Measurements from ENCODE around the gene DYNLT4.
A peak's percentile ranks its signal among the peaks of the same experiment; 100 is the strongest.
"Not testable (repeated sequence)": the region's sequence is repeated elsewhere in the genome, so short reads cannot be mapped to it uniquely, and the experiment has no call there.

The DYNLT4 gene

DNA sequence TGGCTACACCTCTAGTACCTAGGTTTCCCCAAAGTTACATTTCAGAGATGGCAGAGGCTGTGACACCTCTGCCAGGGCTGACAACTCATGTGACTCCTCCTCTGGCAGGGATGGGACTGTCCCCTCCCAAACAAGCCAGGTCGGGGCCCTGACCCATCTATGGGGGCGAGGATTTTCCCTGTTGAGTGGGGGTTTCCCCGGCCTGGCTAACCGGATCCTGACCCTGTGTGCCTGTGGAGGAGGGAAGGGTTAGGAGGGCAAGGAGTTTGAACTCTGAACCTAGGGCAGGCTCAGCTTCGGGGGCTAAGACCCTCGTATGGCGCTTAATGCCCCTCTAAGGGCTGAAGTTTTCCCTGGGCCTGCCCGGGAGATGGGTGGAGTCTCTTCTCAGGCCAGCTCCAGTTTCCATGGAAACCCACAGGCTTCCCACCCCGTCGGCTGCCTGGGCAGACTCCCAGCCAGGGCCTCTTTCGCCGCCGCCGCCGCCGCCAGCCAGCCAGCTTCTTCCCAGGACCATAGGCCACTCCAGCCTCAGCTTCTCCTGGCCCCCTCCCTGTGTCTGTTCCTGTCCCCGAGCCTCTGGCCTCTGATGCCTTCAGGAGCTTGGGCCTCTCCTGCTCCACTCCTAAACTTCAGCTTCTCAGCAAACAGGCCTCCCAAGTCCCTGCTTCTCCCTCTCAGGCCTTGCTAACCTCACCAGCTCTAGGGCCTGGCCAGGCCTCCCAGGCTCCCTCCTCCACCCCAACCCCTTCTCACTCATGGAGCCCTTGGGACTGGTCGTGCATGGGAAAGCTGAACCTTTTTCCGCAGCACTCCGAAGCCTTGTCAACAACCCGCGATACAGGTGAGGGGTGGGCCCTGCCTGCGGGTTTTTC lies 1.1 kb upstream of the DYNLT4 start, which contains the start of gene BTBD19:
Gene BTBD19, plus strand, starts transcription at position 461 of the 875 bp plus-strand sequence. Its CDS starts 298 bp downstream, at position 759.
- no peak for DNase-seq

DNA sequence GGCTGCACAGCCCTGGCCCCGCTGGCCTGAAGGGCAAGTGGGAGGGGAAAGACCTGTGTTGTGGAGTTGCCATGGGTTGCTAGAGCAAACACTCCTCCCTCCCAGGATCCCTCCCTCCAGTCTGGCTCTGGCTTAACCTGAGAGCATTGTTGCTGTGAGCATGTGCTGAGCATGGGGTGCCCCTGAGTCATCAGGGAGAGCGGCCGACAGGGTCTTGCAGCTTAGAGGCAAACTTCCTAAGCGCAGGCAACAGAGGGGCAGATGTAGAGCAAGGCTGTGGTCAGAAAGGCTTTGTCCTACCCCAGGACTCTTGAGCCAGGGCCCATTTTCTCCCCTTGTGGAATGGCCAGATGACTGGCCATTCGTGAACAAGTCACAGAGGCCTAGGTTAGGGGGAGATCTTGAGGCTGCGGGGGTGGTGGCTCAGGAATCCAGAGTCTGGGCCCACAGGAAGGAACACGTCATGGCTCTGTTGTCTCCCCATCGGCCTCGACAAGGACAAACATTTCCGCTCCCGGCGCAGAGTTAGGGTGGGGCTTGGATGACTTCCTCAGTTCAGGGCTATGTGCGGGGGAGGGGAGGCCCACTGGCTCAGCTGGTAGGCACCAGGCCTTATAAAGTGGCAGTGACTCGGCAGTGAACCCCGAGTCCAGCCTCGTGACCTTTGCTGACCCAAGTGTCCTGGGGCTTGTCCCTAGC lies 362 bp upstream of the DYNLT4 start:
- no peak for DNase-seq

DNA sequence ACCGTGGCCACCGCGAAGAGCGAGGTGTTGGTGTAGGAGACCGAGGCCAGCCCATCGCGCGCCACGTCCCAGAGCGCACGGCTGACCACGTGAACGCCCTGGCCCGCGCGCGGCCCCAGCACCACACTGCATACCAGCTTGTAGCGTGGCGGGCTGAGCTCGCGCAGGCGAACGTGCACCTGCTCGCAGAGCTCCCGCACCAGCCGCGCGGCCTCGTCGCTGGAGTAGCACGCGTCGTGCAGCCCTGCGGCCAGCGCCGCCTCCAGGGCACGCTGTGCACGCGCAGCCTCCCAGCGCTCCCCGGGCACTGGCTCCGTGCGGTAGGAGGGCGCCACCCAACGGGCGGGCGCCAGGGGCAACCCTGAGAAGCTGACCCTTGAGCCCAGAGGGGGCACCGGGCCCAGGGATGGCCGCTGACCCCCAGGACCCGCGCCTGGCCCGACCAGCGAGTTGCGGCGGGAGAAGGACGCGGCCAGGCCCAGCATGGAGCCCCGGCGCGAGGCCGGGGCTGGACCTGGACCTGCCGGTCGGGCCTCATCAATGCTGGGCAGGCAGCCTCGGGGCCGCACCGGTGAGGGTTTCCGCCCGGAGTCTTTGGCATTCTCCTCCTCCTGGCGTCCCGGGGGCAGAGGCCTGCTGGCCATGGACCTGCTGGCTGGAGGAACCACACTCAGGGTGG lies 987 bp downstream of the DYNLT4 start:
- no peak for DNase-seq

DNA sequence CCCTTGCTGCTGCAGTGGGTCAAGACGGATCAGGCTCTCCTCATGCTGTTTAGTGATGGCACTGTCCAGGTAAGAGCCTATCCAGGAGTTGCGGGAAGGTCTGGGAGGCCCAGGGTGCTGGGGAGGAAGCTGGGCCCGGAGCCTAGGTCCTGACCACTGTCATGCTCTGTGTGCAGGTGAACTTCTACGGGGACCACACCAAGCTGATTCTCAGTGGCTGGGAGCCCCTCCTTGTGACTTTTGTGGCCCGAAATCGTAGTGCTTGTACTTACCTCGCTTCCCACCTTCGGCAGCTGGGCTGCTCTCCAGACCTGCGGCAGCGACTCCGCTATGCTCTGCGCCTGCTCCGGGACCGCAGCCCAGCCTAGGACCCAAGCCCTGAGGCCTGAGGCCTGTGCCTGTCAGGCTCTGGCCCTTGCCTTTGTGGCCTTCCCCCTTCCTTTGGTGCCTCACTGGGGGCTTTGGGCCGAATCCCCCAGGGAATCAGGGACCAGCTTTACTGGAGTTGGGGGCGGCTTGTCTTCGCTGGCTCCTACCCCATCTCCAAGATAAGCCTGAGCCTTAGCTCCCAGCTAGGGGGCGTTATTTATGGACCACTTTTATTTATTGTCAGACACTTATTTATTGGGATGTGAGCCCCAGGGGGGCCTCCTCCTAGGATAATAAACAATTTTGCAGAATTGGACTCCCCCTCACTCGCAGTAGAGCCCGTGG lies 1.7 kb downstream of the DYNLT4 start:
- DNase-seq = no peak

DNA sequence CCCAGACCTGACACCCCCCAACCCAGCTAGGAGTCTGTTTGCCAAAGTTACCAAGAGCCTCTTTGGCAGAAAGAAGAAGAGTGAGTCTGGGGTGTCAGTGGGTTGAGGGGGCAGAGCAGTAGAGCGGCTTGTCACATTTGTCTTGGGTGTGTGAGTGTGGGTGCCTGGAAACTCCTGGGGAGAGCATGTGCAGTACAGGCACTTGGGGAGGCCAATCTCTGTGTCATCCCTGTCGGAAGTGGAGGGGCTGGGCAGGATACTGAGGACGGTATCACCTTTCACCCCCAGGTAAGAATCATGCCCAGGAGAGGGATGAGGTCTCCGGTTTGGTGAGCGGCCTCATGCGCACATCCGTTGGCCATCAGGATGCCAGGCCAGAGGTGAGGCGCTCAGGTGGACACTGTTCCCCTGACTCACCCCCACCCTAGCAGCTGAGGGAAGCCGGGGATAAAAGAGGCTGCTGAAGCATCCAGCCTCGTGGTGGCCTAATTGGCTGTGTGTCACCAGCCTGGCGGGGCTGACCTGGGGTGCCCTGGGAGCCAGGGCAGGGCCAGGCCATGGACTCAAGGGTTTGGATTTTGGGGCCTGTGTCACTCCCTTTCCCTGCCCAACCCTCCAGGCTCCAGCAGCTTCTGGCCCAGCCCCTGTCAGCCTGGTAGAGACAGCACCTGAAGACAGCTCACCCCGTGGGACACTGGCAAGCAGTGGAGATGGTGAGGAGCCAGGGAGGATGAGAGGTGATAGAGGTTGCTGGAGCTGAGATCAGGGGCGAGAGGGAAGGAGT lies 3.6 kb downstream of the DYNLT4 start:
- DNase-seq = no peak

DNA sequence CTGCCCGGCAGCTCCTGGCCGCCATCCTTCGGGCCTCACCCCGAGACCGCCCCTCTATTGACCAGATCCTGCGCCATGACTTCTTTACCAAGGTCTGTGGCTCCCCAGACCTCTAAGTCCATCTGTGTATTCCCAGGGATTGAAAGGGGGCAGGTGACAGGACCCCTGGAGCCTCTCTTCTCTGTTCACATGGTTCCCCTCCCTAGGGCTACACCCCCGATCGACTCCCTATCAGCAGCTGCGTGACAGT lies 4.2 kb downstream of the DYNLT4 start:
- DNase-seq = no peak

DNA sequence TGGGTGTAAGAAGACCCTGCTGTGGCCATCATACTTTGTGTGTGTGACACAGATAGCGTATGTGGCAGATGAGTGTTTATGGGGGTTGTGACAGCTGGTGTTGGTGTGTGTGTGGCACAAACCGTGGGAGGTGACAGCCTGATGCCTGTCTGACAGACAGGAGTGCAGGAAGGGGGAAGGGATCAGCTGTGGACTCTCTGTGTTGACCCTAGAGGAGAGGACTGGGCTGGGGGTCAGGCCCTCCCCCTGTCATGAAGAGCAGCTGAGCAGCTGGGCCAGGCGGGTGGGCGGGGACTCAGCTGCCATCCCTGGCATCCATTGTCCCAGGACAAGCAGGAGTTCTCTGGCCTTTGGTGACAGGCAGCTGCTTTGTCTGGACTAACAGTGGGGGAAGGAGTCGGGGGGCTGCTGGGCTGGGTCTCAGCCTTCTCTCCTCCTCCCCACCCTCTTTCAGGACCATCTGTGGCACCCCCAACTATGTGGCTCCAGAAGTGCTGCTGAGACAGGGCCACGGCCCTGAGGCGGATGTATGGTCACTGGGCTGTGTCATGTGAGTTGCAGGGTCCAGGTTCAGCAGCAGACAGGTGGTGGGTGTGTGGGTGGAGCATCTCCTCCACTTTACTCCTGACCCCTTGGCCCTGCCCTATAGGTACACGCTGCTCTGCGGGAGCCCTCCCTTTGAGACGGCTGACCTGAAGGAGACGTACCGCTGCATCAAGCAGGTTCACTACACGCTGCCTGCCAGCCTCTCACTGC lies 4.7 kb downstream of the DYNLT4 start:
- DNase-seq = no peak

DNA sequence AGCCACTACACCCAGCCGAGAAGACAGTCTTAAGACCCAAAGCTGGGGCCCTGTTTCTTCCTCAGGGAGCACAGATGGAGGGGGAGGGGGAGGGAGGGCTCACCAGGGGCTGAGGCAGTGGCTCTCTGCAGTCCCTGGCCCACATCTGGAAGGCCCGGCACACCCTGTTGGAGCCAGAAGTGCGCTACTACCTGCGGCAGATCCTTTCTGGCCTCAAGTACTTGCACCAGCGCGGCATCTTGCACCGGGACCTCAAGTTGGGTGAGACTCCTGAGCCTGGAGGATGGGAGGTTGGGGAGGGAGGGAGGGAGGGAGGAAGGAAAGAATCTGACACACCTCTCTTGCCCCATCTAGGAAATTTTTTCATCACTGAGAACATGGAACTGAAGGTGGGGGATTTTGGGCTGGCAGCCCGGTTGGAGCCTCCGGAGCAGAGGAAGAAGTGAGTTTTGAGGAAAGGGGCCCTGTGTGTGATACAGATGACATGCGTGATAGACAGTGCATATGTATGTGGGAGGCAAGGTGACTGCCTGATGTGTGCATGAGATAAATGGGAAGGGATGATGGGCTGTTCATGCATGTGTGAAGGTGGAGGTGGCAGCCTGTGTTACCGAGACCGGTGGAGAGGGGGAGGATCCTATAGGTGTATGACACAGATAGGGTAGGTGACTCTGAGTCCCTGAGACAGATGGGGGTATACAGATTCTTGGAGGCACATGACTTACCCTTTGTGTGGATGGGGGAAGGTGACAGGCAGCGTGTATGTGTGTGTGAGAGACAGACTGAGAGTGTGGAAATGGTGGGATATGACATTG lies 5.5 kb downstream of the DYNLT4 start:
- DNase-seq = no peak

DNA sequence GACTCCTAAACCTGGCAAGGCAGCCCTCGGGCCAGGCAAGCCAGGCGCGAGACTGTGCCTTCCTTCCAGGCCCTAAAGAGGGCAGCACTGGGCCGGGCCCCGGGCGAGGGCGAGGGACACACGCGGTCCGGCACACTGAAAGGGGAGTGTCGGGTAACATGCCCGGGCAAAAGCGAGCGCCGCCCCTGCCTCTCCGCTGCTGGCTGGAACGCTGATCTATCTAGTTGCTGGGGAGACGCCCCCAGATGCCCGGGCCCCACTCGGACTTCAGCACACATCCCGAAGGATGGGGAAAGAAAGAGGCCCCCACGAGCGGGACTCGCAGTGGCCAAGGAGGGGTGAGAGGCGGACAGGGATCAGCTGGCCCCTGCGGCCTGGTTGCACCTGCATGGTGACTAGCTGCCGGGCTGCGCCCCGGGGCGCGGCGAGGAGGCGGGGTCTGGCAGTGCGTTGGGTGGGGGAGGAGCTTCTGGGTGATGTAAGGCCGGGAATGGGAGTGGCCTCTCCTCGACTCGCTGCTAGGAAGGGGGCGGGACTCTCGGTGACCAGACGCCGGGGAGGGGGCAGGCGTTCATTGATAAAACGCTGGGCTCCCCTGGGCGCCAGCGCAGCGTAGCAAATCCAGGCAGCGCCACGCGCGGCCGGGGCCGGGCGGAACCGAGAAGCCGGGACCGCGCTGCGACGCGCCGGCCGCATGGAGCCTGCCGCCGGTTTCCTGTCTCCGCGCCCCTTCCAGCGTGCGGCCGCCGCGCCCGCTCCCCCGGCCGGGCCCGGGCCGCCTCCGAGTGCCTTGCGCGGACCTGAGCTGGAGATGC lies 7.2 kb downstream of the DYNLT4 start, which contains the start of gene PLK3:
Gene PLK3, plus strand, starts transcription at position 608 of the 815 bp plus-strand sequence. Its CDS starts 87 bp downstream, at position 695.
- peak; percentile 94 to 95 for DNase-seq

DNA sequence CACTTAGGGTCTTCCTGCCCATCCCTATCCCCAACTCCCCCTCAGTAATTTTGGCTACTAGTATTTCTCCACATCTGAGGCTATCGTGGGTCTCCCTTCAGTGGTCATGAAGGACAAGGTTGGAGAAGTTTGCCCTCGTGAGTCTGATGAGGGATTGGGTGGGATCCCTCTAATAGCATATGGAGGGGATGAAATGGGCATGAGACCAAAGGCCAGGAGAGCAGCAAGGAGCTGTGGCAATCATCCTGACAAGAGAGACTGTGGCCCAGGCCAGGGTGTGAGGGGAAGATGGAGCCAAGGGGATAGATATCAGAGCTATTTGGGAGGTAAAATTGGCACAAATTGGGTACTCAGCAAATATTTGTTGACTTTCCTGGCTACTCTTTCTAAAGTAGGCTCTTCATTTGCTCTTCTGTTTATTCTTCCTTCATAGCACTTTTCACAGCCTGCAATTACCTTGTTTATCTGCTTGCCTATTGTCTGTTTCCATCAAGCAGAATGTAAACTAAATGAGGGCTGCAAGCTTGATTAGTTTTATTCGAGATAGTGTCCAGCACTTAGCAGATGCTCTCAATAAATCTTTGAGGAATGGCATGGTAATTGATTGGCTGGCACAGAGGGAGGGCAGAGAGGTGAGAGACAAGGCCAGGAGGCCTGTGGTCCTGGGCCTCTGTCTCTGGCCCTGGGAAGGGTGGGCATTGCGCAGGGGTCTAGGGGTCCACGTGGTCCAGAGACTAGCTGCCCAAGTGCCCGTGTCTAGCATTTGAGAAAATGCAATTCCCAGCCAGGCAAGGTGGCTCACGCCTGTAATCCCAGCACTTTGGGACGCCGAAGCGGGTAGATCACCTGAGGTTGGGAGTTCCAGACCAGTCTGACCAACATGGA lies 8.4 kb downstream of the DYNLT4 start:
- no peak for DNase-seq

DNA sequence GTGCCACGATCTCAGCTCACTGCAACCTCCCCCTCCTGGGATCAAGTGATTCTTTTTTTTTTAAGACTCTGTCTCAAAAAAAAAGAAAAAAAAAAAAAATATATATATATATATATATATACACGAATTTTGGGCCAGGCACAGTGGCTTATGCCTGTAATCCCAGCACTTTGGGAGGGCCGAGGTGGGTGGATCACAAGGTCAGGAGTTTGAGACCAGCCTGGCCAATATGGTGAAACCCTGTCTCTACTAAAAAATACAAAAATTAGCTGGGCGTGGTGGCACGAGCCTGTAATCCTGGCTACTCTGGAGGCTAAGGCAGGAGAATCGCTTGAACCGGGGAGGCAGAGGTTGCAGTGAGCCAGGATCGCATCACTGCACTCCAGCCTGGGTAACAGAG lies 9.3 kb downstream of the DYNLT4 start:
- DNase-seq = not testable (repeated sequence)

DNA sequence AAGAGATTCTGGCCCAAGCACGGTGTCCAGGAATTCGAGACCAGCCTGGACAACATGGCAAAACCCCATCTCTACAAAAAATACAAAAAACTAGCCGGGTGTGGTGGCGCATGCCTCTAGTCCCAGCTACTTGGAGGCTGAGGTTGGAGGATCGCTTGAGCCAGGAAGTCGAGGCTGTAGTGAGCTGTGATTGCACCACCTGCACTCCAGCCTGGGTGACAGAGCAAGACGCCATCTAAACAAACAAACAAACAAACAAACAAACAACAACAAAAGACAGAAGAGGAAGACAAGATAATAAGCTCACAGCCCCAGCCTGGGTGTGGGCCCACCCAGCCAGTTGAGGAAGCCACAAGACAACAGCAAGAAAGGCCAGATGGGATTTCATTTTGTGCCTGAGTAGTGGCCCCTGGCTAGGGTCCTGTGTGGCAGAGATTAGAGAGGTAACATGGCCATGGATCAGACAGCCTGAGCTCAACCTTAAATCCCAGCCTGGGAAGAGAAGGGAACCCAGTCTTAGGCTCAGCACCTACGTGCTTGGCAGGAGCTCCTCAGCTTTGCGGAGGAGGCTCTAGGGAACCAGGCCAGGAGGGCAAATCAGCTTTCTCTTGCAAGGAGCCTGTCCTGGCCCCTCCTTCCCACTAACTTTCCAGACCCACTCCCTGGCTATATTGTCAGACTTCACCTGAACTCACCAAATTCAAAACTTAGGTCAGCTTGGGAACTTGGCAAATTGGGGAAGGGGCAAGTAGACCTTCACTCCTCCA lies 14.2 kb downstream of the DYNLT4 start:
- DNase-seq = no peak

DNA sequence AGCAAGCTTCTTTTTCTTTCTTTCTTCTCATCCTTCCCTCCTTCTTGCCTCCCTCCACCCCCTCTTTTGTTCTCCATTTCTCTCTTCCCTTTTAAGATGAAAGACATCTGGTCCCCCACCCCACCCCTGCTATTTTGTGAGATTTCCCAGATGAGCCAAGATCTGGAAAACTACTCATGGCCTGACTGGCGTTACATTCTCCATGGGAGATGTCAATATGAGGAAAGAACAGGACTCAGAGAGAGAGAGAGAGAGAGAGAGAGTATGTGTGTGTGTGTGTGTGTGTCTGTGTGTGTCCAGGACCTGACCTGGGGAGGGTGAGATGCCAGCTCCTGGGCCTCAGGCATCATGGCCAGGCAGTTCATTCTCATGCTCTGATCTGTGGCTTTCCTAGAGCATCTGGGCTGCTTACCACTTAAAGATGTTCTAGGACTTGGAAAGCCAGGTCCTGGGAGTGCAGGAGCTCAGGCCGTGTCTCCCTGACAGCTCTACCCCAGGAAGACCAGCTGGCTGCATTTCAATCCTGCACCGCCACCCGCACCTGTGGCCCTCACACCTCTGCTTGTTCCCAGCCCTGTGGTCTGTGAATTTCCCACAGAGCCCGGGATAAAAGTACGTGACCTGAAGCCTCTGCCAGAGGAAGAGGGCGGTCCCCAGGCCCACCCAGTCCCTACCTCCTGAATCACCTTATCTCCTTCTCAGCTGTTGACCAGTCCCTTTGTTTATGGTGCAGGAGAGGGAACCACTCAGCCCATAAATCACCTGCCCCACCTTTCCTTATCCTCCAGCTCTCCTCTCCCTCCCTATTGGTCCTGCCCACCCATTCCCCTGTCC lies 16.0 kb downstream of the DYNLT4 start:
- DNase-seq = no peak

DNA sequence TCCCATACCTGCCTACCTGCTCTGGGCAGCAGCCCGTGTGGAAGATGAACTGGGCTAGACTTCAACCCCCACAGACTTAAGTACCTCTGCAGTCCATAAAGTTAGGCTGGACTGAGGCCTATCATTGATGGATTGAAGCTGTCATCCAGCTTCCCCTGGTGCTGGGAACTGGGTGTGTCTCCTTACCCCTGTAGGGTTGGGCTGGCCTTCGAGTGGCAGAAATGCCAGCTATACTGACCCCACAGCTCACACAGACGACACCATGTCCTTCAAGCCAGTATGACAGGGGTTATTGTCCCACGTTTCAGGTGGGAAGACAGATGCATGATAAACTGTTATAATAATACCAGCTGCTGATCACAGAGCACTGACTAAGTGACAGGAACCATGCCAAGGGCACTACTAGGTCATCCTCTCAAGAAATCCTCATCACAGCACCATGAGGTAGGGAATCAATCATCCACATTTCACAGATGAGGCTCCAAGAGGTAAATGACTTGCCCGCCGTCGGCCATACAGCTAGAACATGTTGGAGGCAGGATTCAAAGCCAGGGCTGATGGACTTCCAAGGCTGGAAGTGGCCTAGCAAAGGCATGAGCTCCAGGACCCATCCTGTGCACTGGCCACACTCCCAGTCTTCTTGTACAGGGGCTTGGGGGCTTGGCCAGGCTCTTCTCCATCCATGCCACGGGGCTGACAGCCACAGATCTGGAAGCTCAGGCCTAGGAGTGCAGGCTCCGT lies 18.9 kb downstream of the DYNLT4 start, which contains the start of gene BEST4:
Gene BEST4, minus strand, starts transcription at position 51 of the 741 bp plus-strand sequence. CDS start 465 bp downstream, outside the sequence.
- DNase-seq = no peak

DNA sequence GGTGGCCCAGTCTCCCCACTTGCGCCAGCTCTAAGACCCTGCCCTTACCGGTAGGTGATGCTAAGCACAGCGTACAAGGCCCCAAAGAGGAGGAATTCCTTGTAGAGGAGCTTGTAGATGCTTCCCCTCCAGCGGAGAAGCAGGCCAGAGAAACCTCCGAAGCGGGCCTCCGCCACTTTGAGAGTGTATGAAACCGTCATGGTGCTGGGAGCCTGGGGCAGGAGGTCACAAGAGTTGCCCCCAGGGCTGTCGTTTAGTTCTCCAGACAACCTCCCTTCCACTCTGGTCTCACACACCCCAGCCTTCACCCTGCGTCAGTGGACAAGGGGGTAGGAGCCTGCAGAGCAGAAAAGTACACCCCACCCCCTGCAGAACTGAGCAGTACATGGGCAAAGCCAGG lies 19.6 kb downstream of the DYNLT4 start:
- no peak for DNase-seq

Data from cerebellar nuclear complex (tissue), 1 donor.